G401.6 (cell line): ENCODE results near the gene CLDN7.

Experiments
- FAIRE-seq: peaks from 2 replicates; lab custom pipeline; 2012; peaks lifted over from hg19 to GRCh38; lab: Jason Lieb, UNC

CLDN7 gene

DNA sequence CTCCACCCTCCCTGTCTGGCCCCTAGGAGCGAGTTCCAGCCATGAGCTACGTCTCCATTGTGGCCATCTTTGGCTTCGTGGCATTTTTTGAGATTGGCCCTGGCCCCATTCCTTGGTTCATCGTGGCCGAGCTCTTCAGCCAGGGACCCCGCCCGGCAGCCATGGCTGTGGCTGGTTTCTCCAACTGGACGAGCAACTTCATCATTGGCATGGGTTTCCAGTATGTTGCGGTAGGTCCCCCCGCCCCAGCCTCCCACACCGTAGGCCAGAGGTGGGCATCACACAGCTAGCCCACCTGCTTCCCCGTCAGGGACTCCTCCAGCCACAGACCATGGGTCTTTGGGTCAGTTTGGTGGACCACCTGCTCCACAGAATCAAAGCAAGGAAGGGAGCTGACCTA lies 23.4 kb upstream of the CLDN7 start:
- no peak for FAIRE-seq

- no peak for FAIRE-seq
These were observed 22.6 kb upstream of the CLDN7 start for GRCh38 chr17:7284911-7285310.

DNA sequence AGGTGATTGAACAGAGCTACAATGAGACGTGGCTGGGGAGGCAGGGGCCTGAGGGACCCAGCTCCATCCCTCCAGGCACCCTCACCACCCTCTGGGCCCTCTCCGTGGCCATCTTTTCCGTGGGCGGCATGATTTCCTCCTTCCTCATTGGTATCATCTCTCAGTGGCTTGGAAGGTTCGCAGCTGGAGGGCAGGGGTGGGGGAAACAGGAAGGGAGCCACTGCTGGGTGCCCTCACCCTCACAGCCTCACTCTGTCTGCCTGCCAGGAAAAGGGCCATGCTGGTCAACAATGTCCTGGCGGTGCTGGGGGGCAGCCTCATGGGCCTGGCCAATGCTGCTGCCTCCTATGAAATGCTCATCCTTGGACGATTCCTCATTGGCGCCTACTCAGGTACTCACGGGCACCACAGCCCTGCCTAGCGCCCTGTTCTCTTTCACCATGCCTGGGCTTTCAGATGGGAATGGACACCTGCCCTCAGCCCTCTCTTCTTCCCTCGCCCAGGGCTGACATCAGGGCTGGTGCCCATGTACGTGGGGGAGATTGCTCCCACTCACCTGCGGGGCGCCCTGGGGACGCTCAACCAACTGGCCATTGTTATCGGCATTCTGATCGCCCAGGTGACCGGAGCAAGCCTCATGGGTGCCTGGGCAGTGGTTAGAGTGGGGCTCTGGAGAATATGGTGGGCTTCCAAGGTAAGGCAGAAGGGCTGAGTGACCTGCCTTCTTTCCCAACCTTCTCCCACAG lies 21.4 kb upstream of the CLDN7 start:
- no peak for FAIRE-seq

DNA sequence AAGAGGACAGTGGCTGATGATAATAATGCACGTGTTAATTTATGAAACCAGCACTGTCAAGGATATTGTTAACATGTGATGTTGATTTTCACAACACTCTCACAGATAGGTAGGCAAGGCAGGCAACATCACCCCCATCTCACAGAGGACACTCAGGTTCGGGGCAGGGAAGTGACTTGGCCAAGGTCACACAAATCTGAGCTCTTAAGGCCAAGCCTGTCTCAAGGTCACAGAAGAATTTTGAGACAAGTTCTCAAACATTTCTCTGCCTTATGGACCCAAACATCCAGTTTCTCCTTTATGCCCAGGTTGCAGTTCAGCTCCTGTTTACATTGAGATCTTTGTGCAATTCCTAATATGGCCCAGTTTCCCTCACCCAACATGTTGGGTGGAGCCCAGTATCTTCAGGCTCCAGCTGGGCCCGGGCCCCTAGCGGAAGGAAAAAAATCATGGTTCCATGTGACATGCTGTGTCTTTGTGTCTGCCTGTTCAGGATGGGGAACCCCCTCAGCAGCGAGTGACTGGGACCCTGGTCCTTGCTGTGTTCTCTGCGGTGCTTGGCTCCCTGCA lies 20.6 kb upstream of the CLDN7 start:
- FAIRE-seq = no peak

- no peak for FAIRE-seq
These were observed 19.9 kb upstream of the CLDN7 start for GRCh38 chr17:7281953-7282751.

GRCh38 chr17:7281074-7281952 lies 19.0 kb upstream of the CLDN7 start, which contains the start of gene SLC2A4:
Gene SLC2A4 (plus strand): TSS chr17:7281718. CDS start chr17:7281935, 217 bp downstream.
- peak; percentile 99 for FAIRE-seq

- peak; percentile 87 for FAIRE-seq
These were observed 18.3 kb upstream of the CLDN7 start for GRCh38 chr17:7280519-7281073.

- no peak for FAIRE-seq
These were observed 17.2 kb upstream of the CLDN7 start for GRCh38 chr17:7279448-7279847.

GRCh38 chr17:7266784-7267183 lies 4.5 kb upstream of the CLDN7 start:
- FAIRE-seq = no peak

DNA sequence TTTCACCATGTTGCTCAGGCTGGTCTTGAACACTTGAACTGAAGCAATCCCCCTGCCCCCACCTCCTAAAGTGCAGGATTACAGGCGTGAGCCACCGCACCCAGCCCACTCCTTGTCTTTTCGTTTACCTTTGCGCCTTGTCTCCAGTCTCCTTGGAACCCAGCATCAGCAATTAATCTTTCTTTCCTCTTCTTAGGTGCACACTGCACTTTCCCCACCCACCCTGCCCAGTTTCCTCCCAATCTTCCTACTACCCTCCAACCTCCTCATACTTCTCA lies 1.5 kb upstream of the CLDN7 start:
- FAIRE-seq = no peak

GRCh38 chr17:7262935-7263800 lies 890 bp upstream of the CLDN7 start:
- FAIRE-seq = no peak

DNA sequence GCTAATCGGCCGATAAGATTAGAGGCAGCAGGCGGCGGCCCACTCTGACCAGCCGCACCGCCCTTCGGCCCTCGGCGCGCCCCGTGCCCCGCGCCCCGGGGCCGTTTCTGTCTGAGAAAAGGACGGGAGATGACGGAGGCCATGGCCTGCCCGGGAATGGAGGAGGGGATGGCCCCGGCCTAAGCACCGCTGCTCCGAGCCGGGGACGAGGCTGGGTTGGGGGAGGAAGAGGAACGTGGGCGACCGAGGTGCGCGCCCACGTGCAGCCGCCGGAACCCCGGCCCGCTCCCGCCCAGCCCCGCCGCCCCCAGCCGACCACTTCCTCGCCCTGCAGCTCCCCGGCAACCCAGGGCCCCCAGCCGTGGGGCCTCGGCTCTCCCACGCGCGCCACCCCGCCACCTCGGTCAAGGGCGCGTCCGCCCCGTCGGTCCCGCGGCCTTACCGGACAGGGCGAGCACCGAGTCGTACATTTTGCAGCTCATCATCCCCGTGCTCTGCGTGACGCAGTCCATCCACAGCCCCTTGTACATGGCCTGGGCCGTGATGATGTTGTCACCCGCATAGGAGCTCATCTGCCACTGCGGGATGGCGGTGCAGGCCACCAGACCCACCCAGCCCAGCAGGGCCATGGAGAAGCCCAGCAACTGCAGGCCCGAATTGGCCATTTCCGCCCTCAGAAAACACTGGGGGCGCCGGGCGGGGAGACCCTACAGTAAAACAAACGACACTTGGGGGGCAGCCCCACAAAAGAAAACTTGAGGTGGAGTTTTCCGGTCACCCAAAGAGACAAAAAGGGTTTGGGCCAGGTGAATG lies 693 bp downstream of the CLDN7 start:
- no peak for FAIRE-seq

- no peak for FAIRE-seq
These were observed 1.5 kb downstream of the CLDN7 start for GRCh38 chr17:7260651-7261378.

DNA sequence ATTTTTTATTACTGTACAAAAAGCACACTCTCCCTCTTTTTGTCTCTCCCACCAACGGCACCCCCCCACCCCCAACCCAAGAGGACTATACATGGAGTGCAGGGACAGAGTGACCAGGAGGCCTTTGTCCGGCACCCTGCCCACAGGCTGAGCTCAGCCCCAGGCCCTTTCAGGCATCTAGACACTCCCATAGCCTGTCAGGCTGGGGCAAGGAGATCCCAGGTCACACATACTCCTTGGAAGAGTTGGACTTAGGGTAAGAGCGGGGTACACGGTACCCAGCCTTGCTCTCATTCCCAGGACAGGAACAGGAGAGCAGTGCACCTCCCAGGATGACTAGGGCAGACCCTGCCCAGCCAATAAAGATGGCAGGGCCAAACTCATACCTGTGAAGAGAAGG lies 2.1 kb downstream of the CLDN7 start:
- FAIRE-seq = no peak

- no peak for FAIRE-seq
These were observed 2.8 kb downstream of the CLDN7 start for GRCh38 chr17:7259555-7259889.

GRCh38 chr17:7258731-7259554 lies 3.3 kb downstream of the CLDN7 start:
- no peak for FAIRE-seq

DNA sequence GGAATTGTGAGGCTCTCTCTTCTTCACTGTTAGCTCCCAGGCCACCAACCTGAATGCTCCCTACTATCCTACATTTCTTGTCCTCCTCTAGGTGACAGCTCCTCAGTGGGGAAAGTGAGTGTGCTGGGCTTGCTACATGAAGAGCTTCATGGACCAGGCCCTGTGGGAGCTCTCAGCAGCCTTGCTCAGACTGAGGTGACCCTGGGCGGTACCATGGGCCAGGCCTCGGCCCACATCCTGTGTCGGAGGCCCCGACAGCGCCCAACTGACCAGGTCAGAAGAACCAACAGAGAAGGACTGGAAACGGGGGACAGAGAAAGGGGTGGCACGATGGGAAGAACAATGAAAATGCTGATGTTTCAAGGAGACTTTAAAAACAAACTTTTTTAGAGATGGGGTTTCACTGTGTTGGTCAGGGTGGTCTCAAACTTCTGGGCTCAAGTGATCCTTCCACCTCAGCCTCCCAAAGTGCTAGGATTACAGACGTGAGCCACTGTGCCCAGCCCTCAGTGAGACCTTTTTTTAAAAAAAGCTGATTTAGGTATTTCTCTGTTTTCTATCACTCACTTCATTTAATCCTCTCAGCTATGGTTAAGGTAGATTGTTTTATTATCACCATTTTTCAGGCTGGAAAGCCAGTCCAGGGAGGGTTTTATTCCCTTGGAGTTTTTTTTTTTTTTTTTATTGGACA lies 5.4 kb downstream of the CLDN7 start:
- no peak for FAIRE-seq

DNA sequence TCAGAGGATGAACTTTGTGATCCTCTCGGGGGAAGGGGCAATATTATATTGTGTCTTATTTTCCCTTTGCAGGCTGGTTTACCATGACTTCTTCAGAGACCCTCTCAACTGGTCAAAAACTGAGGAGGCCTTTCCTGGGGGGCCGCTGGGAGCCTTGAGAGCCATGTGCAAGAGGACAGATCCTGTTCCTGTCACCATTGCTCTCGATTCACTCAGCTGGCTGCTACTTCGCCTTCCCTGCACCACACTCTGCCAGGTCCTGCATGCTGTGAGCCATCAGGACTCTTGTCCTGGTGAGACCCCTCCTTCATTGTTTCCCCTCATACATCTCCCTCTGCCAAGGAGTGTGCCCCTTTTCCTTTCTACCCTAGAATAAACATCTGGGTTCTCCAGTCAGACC lies 7.8 kb downstream of the CLDN7 start:
- no peak for FAIRE-seq
